HEK293 (cell line): ENCODE data around the gene ZNF629.

Experiments
- KLF8 ChIP-seq: fragments of 450-650 bp; formaldehyde crosslinking; IDR thresholded peaks from 2 replicates; pipeline ENCODE4 v1.5.1; 2016; ENCODE audit warnings: missing biosample characterization, missing genetic modification characterization
- KLF9 ChIP-seq: fragments of 450-650 bp; formaldehyde crosslinking; IDR thresholded peaks from 2 replicates; pipeline ENCODE4 v1.5.1; 2016; ENCODE audit warnings: missing biosample characterization, missing genetic modification characterization, low read depth
- PATZ1 ChIP-seq: fragments of 450-650 bp; formaldehyde crosslinking; IDR thresholded peaks from 2 replicates; pipeline ENCODE4 v1.5.1; 2016; ENCODE audit warnings: missing biosample characterization, missing genetic modification characterization
- SALL2 ChIP-seq: fragments of 450-650 bp; formaldehyde crosslinking; IDR thresholded peaks from 2 replicates; pipeline ENCODE4 v1.5.0; 2017; ENCODE audit warnings: missing biosample characterization, mild to moderate bottlenecking, missing genetic modification characterization, borderline replicate concordance
- SP2 ChIP-seq: fragments of 450-650 bp; formaldehyde crosslinking; IDR thresholded peaks from 2 replicates; pipeline ENCODE4 v1.5.1; 2016; ENCODE audit warnings: missing biosample characterization, missing genetic modification characterization
- WT1 ChIP-seq: fragments of 450-650 bp; formaldehyde crosslinking; IDR thresholded peaks from 2 replicates; pipeline ENCODE4 v1.5.1; 2016; ENCODE audit warnings: missing biosample characterization, missing genetic modification characterization
- ZBTB7A ChIP-seq: fragments of 450-650 bp; formaldehyde crosslinking; IDR thresholded peaks from 2 replicates; pipeline ENCODE4 v1.5.1; 2016; ENCODE audit warnings: low read depth, missing biosample characterization, missing genetic modification characterization
- ZEB2 ChIP-seq: fragments of 450-650 bp; formaldehyde crosslinking; IDR thresholded peaks from 2 replicates; pipeline ENCODE4 v1.5.1; 2016; ENCODE audit warnings: missing biosample characterization, missing genetic modification characterization
- ZFP41 ChIP-seq: fragments of 450-650 bp; formaldehyde crosslinking; IDR thresholded peaks from 2 replicates; pipeline ENCODE4 v1.5.1; 2016; ENCODE audit warnings: missing biosample characterization, missing genetic modification characterization, borderline replicate concordance
- ZFP69B ChIP-seq: fragments of 450-650 bp; formaldehyde crosslinking; IDR thresholded peaks from 2 replicates; pipeline ENCODE4 v1.5.1; 2016; ENCODE audit warnings: missing biosample characterization, missing genetic modification characterization
- ZNF2 ChIP-seq: fragments of 450-650 bp; formaldehyde crosslinking; IDR thresholded peaks from 2 replicates; pipeline ENCODE4 v1.5.1; 2016; ENCODE audit warnings: missing biosample characterization, missing genetic modification characterization
- ZNF202 ChIP-seq: fragments of 450-650 bp; formaldehyde crosslinking; IDR thresholded peaks from 2 replicates; pipeline ENCODE4 v1.5.1; 2016; ENCODE audit warnings: missing biosample characterization, missing genetic modification characterization, borderline replicate concordance
- ZNF24 ChIP-seq: fragments of 450-650 bp; formaldehyde crosslinking; IDR thresholded peaks from 2 replicates; pipeline ENCODE4 v1.5.1; 2016; ENCODE audit warnings: missing biosample characterization, missing genetic modification characterization
- ZNF311 ChIP-seq: fragments of 450-650 bp; formaldehyde crosslinking; IDR thresholded peaks from 2 replicates; pipeline ENCODE4 v1.5.1; 2017; ENCODE audit warnings: missing biosample characterization, missing genetic modification characterization, borderline replicate concordance
- ZNF394 ChIP-seq: fragments of 450-650 bp; formaldehyde crosslinking; IDR thresholded peaks from 2 replicates; pipeline ENCODE4 v1.5.1; 2016; ENCODE audit warnings: missing biosample characterization, missing genetic modification characterization, mild to moderate bottlenecking, moderate library complexity, borderline replicate concordance
- ZNF426 ChIP-seq: fragments of 450-650 bp; formaldehyde crosslinking; IDR thresholded peaks from 2 replicates; pipeline ENCODE4 v1.5.1; 2017; ENCODE audit warnings: missing biosample characterization, missing genetic modification characterization, mild to moderate bottlenecking, inconsistent platforms, moderate library complexity
- ZNF571 ChIP-seq: fragments of 450-650 bp; formaldehyde crosslinking; IDR thresholded peaks from 2 replicates; pipeline ENCODE4 v1.5.0; 2017; ENCODE audit warnings: missing biosample characterization, missing genetic modification characterization
- ZNF623 ChIP-seq: fragments of 450-650 bp; formaldehyde crosslinking; IDR thresholded peaks from 2 replicates; pipeline ENCODE4 v1.5.1; 2016; ENCODE audit warnings: missing biosample characterization, missing genetic modification characterization
- ZNF645 ChIP-seq: fragments of 450-650 bp; formaldehyde crosslinking; IDR thresholded peaks from 2 replicates; pipeline ENCODE4; 2016; ENCODE audit warnings: missing biosample characterization, missing genetic modification characterization
- ZNF664 ChIP-seq: fragments of 450-650 bp; formaldehyde crosslinking; IDR thresholded peaks from 2 replicates; pipeline ENCODE4 v1.5.1; 2016; ENCODE audit warnings: missing biosample characterization, missing genetic modification characterization
- ZNF704 ChIP-seq: fragments of 450-650 bp; formaldehyde crosslinking; IDR thresholded peaks from 2 replicates; pipeline ENCODE4 v1.5.1; 2016; ENCODE audit warnings: missing biosample characterization, missing genetic modification characterization
- ZNF791 ChIP-seq: fragments of 450-650 bp; formaldehyde crosslinking; IDR thresholded peaks from 2 replicates; pipeline ENCODE4 v1.5.1; 2016; ENCODE audit warnings: missing biosample characterization, missing genetic modification characterization
- ZXDB ChIP-seq: fragments of 450-650 bp; formaldehyde crosslinking; IDR thresholded peaks from 2 replicates; pipeline ENCODE4 v1.5.1; 2016; ENCODE audit warnings: missing biosample characterization, missing genetic modification characterization
- TF ChIP-seq, protein P1 (sequence below): sonication (generic); formaldehyde crosslinking; IDR thresholded peaks from 2 replicates; pipeline ENCODE4 v1.8.1; 2022; ENCODE audit warnings: mild to moderate bottlenecking, moderate library complexity, missing genetic modification reagents
- TF ChIP-seq, protein P2 (sequence below): fragments of 450-650 bp; formaldehyde crosslinking; IDR thresholded peaks from 2 replicates; pipeline ENCODE4 v1.5.1; 2016; ENCODE audit warnings: missing biosample characterization, missing genetic modification characterization
- TF ChIP-seq, protein P3 (sequence below): fragments of 450-650 bp; formaldehyde crosslinking; IDR thresholded peaks from 2 replicates; pipeline ENCODE4 v1.5.1; 2016; ENCODE audit warnings: missing biosample characterization, missing genetic modification characterization
- TF ChIP-seq, protein P4 (sequence below): fragments of 450-650 bp; IDR thresholded peaks from 2 replicates; pipeline ENCODE4 v1.5.1; 2018; ENCODE audit warnings: missing biosample characterization, mild to moderate bottlenecking, missing genetic modification characterization

Gene ZNF629

DNA sequence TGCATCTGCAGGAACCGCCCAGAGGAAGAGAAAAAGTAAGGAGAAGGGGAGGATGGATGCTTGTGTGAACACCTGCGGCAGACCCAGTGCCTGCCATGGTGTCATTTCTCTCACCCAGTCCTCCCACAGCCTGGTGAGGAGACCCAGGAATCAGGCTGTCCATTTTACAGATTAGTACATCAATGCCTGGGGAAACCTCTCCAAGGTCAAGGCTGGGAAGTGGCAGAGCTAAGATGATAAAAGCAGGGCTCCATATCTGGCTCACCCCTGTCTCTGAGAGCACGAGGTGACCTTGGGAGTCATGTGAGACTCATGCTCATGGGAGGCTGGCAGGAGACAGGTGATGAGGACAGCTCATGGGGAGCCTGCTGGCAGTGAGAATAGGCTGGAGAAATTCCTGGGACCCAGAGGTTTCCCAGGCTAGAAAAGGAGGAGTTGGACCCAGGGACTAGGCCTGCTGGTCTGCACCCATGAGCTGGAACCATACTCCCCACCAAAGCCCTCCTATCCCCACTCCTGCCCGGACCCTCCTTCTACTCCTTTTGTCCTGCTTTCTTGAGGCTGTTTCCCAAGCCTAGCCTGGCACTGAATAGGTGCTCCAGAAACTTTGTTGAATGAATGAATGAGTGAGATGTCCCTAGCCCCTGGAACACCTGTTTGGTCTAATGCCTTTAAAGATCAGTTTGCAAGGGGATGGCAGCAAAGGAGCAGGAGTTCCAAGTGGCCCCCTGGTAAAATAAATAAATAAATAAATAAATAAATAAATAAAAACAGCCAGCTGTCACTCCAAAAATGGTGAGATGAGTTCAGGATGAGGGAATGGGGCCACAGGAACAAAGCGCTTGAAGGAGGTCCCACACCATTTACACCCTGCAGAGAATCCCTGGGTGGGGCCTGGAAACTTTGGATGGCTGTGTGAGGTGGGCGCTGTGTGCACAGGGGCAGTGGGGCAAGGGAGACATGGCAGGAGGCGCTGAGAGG lies 1.6 kb downstream of the ZNF629 start (continued):
- TF ChIP-seq, protein P1, sequence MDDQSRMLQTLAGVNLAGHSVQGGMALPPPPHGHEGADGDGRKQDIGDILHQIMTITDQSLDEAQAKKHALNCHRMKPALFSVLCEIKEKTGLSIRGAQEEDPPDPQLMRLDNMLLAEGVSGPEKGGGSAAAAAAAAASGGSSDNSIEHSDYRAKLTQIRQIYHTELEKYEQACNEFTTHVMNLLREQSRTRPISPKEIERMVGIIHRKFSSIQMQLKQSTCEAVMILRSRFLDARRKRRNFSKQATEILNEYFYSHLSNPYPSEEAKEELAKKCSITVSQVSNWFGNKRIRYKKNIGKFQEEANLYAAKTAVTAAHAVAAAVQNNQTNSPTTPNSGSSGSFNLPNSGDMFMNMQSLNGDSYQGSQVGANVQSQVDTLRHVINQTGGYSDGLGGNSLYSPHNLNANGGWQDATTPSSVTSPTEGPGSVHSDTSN (CRISPR knock-in tag): no peak
- TF ChIP-seq ZNF623: peak; percentile 64
- TF ChIP-seq ZNF791 (tag by site-specific recombination): peak; percentile 10; the same call in 1 of the 2 replicates
- 0 out of 2 replicates have a peak, but pooled peaks have one; percentile 61 for TF ChIP-seq ZNF664 (tag by site-specific recombination)
- TF ChIP-seq, protein P2, sequence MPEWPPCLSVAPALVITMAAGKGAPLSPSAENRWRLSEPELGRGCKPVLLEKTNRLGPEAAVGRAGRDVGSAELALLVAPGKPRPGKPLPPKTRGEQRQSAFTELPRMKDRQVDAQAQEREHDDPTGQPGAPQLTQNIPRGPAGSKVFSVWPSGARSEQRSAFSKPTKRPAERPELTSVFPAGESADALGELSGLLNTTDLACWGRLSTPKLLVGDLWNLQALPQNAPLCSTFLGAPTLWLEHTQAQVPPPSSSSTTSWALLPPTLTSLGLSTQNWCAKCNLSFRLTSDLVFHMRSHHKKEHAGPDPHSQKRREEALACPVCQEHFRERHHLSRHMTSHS (tag by site-specific recombination): no peak
- no peak for TF ChIP-seq KLF8 (tag by site-specific recombination)
- TF ChIP-seq ZEB2: no peak
- peak; percentile 84 for TF ChIP-seq ZNF426 (tag by site-specific recombination)
- TF ChIP-seq PATZ1 (tag by site-specific recombination): no peak
- 0 out of 2 replicates have a peak, but pooled peaks have one; percentile 15 for TF ChIP-seq ZXDB (tag by site-specific recombination)
- no peak for TF ChIP-seq SALL2
- no peak for TF ChIP-seq WT1 (tag by site-specific recombination)
- no peak for TF ChIP-seq ZNF571
- TF ChIP-seq, protein P3, sequence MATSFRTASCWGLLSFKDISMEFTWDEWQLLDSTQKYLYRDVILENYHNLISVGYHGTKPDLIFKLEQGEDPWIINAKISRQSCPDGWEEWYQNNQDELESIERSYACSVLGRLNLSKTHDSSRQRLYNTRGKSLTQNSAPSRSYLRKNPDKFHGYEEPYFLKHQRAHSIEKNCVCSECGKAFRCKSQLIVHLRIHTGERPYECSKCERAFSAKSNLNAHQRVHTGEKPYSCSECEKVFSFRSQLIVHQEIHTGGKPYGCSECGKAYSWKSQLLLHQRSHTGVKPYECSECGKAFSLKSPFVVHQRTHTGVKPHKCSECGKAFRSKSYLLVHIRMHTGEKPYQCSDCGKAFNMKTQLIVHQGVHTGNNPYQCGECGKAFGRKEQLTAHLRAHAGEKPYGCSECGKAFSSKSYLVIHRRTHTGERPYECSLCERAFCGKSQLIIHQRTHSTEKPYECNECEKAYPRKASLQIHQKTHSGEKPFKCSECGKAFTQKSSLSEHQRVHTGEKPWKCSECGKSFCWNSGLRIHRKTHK (tag by site-specific recombination): no peak
- TF ChIP-seq ZNF202 (tag by site-specific recombination): no peak
- TF ChIP-seq, protein P4, sequence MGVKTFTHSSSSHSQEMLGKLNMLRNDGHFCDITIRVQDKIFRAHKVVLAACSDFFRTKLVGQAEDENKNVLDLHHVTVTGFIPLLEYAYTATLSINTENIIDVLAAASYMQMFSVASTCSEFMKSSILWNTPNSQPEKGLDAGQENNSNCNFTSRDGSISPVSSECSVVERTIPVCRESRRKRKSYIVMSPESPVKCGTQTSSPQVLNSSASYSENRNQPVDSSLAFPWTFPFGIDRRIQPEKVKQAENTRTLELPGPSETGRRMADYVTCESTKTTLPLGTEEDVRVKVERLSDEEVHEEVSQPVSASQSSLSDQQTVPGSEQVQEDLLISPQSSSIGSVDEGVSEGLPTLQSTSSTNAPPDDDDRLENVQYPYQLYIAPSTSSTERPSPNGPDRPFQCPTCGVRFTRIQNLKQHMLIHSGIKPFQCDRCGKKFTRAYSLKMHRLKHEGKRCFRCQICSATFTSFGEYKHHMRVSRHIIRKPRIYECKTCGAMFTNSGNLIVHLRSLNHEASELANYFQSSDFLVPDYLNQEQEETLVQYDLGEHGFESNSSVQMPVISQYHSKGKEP (tag by site-specific recombination): no peak
- no peak for TF ChIP-seq SP2 (tag by site-specific recombination)
- no peak for TF ChIP-seq ZBTB7A (tag by site-specific recombination)
- TF ChIP-seq ZNF311 (tag by site-specific recombination): no peak
- no peak for TF ChIP-seq ZNF645 (tag by site-specific recombination)
- peak; percentile 92 for TF ChIP-seq ZNF394 (tag by site-specific recombination)
- TF ChIP-seq ZFP41 (tag by site-specific recombination): no peak
- peak; percentile 41; the same call in 1 of the 2 replicates for TF ChIP-seq ZNF24
- TF ChIP-seq KLF9: no peak
- no peak for TF ChIP-seq ZFP69B (tag by site-specific recombination)
- TF ChIP-seq ZNF704 (tag by site-specific recombination): no peak
- no peak for TF ChIP-seq ZNF2
